ENCODE measurements around the gene CEND1.

DNA sequence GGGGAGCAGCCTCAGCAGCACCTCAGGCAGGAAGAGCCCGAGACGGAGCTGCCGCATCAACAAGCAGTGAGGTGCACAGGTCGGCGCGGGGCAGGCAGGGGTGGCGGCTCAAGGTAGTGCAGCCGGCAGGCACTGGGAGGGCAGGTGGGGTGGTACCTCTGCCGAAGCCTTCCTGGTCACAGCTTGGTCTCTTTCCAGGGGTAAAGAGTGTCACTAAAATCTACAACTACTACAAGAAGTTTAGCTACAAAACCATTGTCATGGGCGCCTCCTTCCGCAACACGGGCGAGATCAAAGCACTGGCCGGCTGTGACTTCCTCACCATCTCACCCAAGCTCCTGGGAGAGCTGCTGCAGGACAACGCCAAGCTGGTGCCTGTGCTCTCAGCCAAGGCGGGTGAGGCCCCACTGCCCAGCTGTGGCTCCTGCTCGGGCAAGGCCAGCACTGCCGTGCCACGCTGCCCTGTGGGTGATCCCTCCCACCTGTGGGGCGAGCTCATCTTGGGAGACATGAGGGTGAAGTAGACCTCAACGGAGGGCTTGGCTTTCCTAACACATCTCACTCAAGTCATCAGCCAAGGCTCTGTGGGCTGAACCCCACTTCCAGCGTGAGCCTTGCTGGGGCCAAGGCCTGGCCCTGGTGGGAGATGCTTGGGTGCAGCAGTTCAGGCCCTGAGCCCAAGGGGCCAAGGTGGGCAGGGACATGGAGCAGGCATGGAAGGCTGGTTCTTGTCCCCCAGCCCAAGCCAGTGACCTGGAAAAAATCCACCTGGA lies 26.2 kb downstream of the CEND1 start:
- TF ChIP-seq, protein P1, sequence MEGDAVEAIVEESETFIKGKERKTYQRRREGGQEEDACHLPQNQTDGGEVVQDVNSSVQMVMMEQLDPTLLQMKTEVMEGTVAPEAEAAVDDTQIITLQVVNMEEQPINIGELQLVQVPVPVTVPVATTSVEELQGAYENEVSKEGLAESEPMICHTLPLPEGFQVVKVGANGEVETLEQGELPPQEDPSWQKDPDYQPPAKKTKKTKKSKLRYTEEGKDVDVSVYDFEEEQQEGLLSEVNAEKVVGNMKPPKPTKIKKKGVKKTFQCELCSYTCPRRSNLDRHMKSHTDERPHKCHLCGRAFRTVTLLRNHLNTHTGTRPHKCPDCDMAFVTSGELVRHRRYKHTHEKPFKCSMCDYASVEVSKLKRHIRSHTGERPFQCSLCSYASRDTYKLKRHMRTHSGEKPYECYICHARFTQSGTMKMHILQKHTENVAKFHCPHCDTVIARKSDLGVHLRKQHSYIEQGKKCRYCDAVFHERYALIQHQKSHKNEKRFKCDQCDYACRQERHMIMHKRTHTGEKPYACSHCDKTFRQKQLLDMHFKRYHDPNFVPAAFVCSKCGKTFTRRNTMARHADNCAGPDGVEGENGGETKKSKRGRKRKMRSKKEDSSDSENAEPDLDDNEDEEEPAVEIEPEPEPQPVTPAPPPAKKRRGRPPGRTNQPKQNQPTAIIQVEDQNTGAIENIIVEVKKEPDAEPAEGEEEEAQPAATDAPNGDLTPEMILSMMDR (IDR thresholded peaks at IDR 0.05) = no peak
- TF ChIP-seq POLR2A (IDR thresholded peaks at IDR 0.05) (no peak), EP300 (IDR thresholded peaks at IDR 0.05) (no peak)

Measured in stomach (tissue), 4 donors.